Prostate gland (tissue), 2 donors: ENCODE data around the gene KRTAP5-11. TPM values are rescaled to one million over a fixed set of nuclear protein-coding genes. Genes with fewer than 3 reads are reported as not detected.

ENCODE experiments used
- DNase-seq: peaks from one replicate; pipeline ENCODE4 v3.0.0-alpha.2; 2019; ENCODE audit warnings: low spot score
- H3K27ac ChIP-seq, 2 donors: fragments of 200-600 bp; sonication (generic); 2 replicates each; pipeline ENCODE4 v1.5.1; 2017 to 2019
- H3K27me3 ChIP-seq: fragments of 200-600 bp; sonication (generic); replicated peaks from 2 replicates; pipeline ENCODE4 v1.5.1; 2019; ENCODE audit not compliant: insufficient read depth
- H3K36me3 ChIP-seq, 2 donors: fragments of 200-600 bp; sonication (generic); 1 replicate in 1 of 2; 2 replicates in 1 of 2; pipeline versions ENCODE4 v1.5.1 to v1.8.1; 2017 to 2019
- H3K4me1 ChIP-seq: fragments of 200-600 bp; sonication (generic); replicated peaks from 2 replicates; pipeline ENCODE4 v1.5.1; 2019
- H3K4me3 ChIP-seq, 2 donors: fragments of 200-600 bp; sonication (generic); 2 replicates each; pipeline ENCODE4 v1.5.1; 2017 to 2019
- H3K9me3 ChIP-seq: fragments of 200-600 bp; sonication (generic); 2 replicates; pipeline ENCODE4 v1.5.1; 2017
- CTCF ChIP-seq, 4 experiments: fragments of 200-600 bp in 2 of 4; fragments of 450-650 bp in 2 of 4; sonication (generic) in 2 of 4; IDR thresholded peaks; 1 replicate in 3 of 4; 2 replicates in 1 of 4; pipeline ENCODE4 v1.5.1; 2016 to 2019; ENCODE audit warnings: antibody characterized with exemption in 4 of 4, mild to moderate bottlenecking in 2 of 4, moderate library complexity in 2 of 4
- POLR2A ChIP-seq: fragments of 450-650 bp; IDR thresholded peaks from one replicate; pipeline ENCODE4 v1.6.1; 2016; ENCODE audit warnings: antibody characterized with exemption, mild to moderate bottlenecking
- POLR2AphosphoS5 ChIP-seq: sonication (generic); formaldehyde crosslinking; IDR thresholded peaks from one replicate; pipeline ENCODE4 v1.6.1; 2017; ENCODE audit warnings: antibody characterized with exemption
- WGBS: methylation state at CpG from one replicate; pipeline ENCODE4 v1.1.5; 2018; 5-methylcytosine and 5-hydroxymethylcytosine counted together
- intact Hi-C: fragments of 100-400 bp; cut with DNase I; formaldehyde crosslinking; loops from one replicate; pipeline ENCODE4 v1.14.2; 2022
- small RNA-seq, 2 donors: library from RNA; depleted of rRNA; stranded (forward); fragments of <200 nt; gene quantifications; one replicate each; pipeline ENCODE3, GENCODE V24; 2016
- total RNA-seq, 2 donors: library from RNA; depleted of rRNA; stranded (reverse); fragments of >200 nt; gene quantifications; one replicate each; pipeline ENCODE4 v1.1.0, GENCODE V29; 2016

Gene KRTAP5-11
- total RNA-seq, 2 donors from 2014 or later: not detected

GRCh38 chr11:71532036-71532610, 50.6 kb downstream of the KRTAP5-11 start:
- DNase-seq: no peak
- H3K27me3 ChIP-seq: no peaks in the 10 kb centered on the region
- no peak for TF ChIP-seq POLR2A
- TF ChIP-seq CTCF (IDR thresholded peaks at IDR 0.05): no peak
- no peak for TF ChIP-seq POLR2AphosphoS5
- H3K4me1 ChIP-seq: no peaks in the 10 kb centered on the region
- H3K9me3 ChIP-seq: no peaks in the 10 kb centered on the region
- intact Hi-C loops: no loop called here
- WGBS: 78% methylated on average over 10 of the region's 10 CpGs
- no peaks in the 10 kb centered on the region for H3K36me3 ChIP-seq
- no peak overlapping the region for H3K4me3 ChIP-seq
- no peak overlapping the region for H3K27ac ChIP-seq

Small RNAs within 50 kb of the gene (small RNA-seq; reads per million reads assigned to genes)
- gene AP000867.1 (0 reads per million in 2 donors), gene KRTAP5-14P (0 reads per million in 2 donors)

Other genes starting within 250 kb of the KRTAP5-11 start
- gene DHCR7, start 134.5 kb downstream of the KRTAP5-11 start, total RNA-seq: 10 to 100 TPM; 29.5 to 93.9 TPM
- gene NADSYN1, start 129.7 kb downstream of the KRTAP5-11 start, total RNA-seq: 10 to 100 TPM; 56.6 to 80.2 TPM
- 1 to 10 TPM in 1 of 2 donors, not detected in 1; 1.8 TPM for gene KRTAP5-7, start 55.6 kb downstream of the KRTAP5-11 start, total RNA-seq
- gene KRTAP5-8, start 44.9 kb downstream of the KRTAP5-11 start, total RNA-seq: 1 to 10 TPM in 1 of 2 donors, not detected in 1; 2.8 TPM
- 1 to 10 TPM in 1 of 2 donors, not detected in 1; 2.2 TPM for gene KRTAP5-9, start 34.5 kb downstream of the KRTAP5-11 start, total RNA-seq
- not detected for gene KRTAP5-10, start 17.3 kb downstream of the KRTAP5-11 start, total RNA-seq